RWPE2 (cell line): ENCODE data around the gene LSMEM2.
A peak's percentile ranks its signal among the peaks of the same experiment; 100 is the strongest.

Experiments used
- ATAC-seq: fragments of 200-7000 bp; cut with Tn5 transposase; 3 replicates; pipeline ENCODE4 v1.9.1; 2021; ENCODE audit warnings: low read depth
- DNase-seq: peaks from one replicate; pipeline ENCODE4 v3.0.0-alpha.2; 2020; ENCODE audit warnings: low spot score
- H3K27ac ChIP-seq: fragments of 450-650 bp; 2 replicates; pipeline ENCODE4 v1.5.1; 2017; ENCODE audit warnings: mild to moderate bottlenecking; ENCODE audit not compliant: poor library complexity, severe bottlenecking
- H3K27me3 ChIP-seq: fragments of 250-450 bp; sonication (Bioruptor Pico); 2 replicates; pipeline ENCODE4 v1.5.1; 2021; ENCODE audit warnings: mild to moderate bottlenecking, moderate library complexity; ENCODE audit not compliant: insufficient read depth, poor library complexity, severe bottlenecking
- H3K36me3 ChIP-seq: fragments of 250-450 bp; sonication (Bioruptor Pico); 2 replicates; pipeline ENCODE4 v1.5.1; 2020; ENCODE audit warnings: low read depth, mild to moderate bottlenecking, moderate library complexity
- H3K4me1 ChIP-seq: fragments of 250-450 bp; sonication (Bioruptor Pico); 2 replicates; pipeline ENCODE4 v1.5.1; 2021; ENCODE audit warnings: mild to moderate bottlenecking, moderate library complexity; ENCODE audit not compliant: insufficient read depth, poor library complexity, severe bottlenecking
- H3K4me3 ChIP-seq: fragments of 250-450 bp; sonication (Bioruptor Pico); 2 replicates; pipeline ENCODE4 v1.5.1; 2021; ENCODE audit warnings: mild to moderate bottlenecking, moderate library complexity; ENCODE audit not compliant: severe bottlenecking
- H3K9me3 ChIP-seq: fragments of 250-450 bp; sonication (Bioruptor Pico); 2 replicates; pipeline ENCODE4 v1.5.1; 2021; ENCODE audit warnings: mild to moderate bottlenecking, moderate library complexity; ENCODE audit not compliant: severe bottlenecking
- CTCF ChIP-seq: fragments of 450-650 bp; IDR thresholded peaks from one replicate; pipeline ENCODE4 v1.5.1; 2017; ENCODE audit warnings: mild to moderate bottlenecking, moderate library complexity; ENCODE audit not compliant: poor library complexity, severe bottlenecking

The LSMEM2 gene

GRCh38 chr3:50314342-50314741 lies 35.5 kb downstream of the LSMEM2 start:
- Histone ChIP-seq H3K27ac (peak overlapping the region; percentile 5), H3K4me1 (peaks cover 29% of the 10 kb centered on the region), H3K36me3 (peaks cover 30% of the 10 kb centered on the region), H3K9me3 (no peaks in the 10 kb centered on the region), H3K27me3 (no peaks in the 10 kb centered on the region), H3K4me3 (no peak overlapping the region)
- DNase-seq (no peak), ATAC-seq (no peak)
- TF ChIP-seq CTCF, result no peak

DNA sequence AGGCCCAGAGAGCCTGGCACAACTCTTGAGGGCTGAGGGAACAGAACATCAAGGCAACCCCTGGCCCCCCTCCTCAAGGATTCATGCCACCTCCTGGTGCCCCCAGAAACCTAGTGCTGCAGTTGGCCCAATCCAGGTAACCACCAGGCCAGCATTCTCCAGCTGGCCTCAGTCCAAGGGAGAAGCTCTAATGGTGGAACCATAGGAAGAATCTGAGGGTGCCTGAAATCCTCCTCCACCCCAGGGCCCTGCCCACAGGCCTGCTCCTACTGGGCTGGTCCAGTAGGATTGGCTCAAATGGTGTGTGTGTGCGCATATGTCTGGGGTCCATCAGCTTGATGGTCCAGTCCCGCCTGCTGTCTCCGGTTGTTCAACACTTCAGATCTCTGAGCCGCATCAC lies 35.9 kb downstream of the LSMEM2 start:
- TF ChIP-seq CTCF, result no peak
- Histone ChIP-seq H3K27me3 (no peaks in the 10 kb centered on the region), H3K4me1 (peaks cover 24% of the 10 kb centered on the region), H3K9me3 (no peaks in the 10 kb centered on the region), H3K36me3 (peaks cover 35% of the 10 kb centered on the region), H3K4me3 (no peak overlapping the region), H3K27ac (peak overlapping the region; percentile 87)
- ATAC-seq (no peak), DNase-seq (peak; percentile 37)

DNA sequence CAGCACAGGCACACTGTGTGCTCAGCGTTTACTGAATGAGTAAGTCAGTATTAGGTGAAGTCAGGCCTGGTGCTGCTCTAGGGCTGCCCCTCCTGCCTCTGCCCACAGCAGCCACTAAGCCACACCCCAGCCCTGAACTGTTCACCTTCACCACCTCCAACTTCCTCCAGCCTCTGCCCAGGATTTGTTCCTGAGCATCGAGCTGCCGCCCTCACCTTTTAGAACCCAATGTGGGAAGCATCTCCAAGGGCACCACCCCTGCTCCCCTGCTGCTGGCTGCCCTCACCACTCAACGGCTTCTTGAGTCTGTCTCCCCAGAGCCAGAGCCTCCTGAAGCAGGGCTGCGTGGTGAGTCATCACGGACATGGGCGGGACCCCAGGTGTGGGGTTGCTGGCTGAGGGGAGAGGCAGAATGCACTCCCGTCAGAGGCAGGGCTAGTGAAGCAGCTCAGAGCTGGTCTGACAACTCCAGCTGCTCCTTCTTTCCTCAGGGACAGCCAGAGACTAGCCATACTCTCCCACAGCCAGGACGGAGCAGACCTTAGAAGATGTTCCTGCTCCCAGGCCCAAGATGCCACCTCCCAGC lies 37.9 kb downstream of the LSMEM2 start:
- peak overlapping the region; percentile 87 for H3K27ac ChIP-seq
- TF ChIP-seq CTCF, result no peak
- no peaks in the 10 kb centered on the region for H3K9me3 ChIP-seq
- ATAC-seq (peak; percentile 88), DNase-seq (peak; percentile 99)
- no peak overlapping the region for H3K4me3 ChIP-seq
- no peaks in the 10 kb centered on the region for H3K27me3 ChIP-seq
- H3K36me3 ChIP-seq, result peaks cover 36% of the 10 kb centered on the region
- H3K4me1 ChIP-seq, result peaks cover 19% of the 10 kb centered on the region

DNA sequence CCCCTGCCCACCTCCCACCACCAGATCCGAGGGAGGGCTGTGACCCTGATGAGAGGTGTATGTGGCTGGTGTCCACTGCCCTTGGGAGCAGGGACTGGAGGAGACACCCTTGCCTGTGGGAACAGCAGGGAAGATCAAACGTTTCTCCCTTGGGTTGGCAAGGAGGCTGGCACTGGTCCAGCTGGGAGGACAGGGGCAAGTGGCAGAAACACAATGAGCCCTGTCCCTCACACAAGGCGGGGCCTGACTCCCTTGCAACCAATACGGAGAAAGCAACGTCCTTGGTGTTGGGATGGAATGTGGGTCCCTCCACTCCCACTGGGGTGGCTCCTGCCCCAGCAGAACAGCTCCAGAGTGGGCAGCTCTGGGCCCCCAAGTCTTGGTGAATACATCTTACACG lies 38.4 kb downstream of the LSMEM2 start:
- H3K9me3 ChIP-seq, result no peaks in the 10 kb centered on the region
- ATAC-seq (no peak), DNase-seq (peak; percentile 73)
- H3K27me3 ChIP-seq, result no peaks in the 10 kb centered on the region
- TF ChIP-seq CTCF, result no peak
- peak overlapping the region; percentile 87 for H3K27ac ChIP-seq
- no peak overlapping the region for H3K4me3 ChIP-seq
- peaks cover 19% of the 10 kb centered on the region for H3K4me1 ChIP-seq
- peaks cover 36% of the 10 kb centered on the region for H3K36me3 ChIP-seq

DNA sequence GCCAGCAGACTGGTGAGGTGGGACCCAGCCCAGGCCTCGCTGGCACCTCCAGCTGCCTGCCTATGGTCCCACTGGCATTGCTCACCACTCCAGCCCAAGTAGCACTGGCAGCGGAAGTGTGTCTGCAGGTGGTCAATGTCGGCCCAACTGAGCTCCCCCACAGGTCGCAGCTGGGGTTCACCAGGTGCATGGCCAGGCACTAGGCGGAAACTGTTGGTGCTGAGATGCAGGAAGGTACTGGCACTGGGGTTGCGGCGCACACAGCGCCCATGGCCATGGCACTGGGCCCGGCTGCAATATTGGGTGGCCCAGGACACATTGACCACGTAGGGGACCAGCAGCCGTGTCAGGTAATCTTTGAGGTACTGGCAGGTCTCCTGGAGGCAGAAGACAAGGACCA lies 39.3 kb downstream of the LSMEM2 start:
- DNase-seq (no peak), ATAC-seq (no peak)
- no peak overlapping the region for H3K4me3 ChIP-seq
- peaks cover 19% of the 10 kb centered on the region for H3K4me1 ChIP-seq
- H3K9me3 ChIP-seq, result no peaks in the 10 kb centered on the region
- peak overlapping the region; percentile 87 for H3K27ac ChIP-seq
- TF ChIP-seq CTCF, result no peak
- peaks cover 36% of the 10 kb centered on the region for H3K36me3 ChIP-seq
- H3K27me3 ChIP-seq, result no peaks in the 10 kb centered on the region
